ENCODE measurements around the gene MRPS9.

Gene MRPS9

DNA sequence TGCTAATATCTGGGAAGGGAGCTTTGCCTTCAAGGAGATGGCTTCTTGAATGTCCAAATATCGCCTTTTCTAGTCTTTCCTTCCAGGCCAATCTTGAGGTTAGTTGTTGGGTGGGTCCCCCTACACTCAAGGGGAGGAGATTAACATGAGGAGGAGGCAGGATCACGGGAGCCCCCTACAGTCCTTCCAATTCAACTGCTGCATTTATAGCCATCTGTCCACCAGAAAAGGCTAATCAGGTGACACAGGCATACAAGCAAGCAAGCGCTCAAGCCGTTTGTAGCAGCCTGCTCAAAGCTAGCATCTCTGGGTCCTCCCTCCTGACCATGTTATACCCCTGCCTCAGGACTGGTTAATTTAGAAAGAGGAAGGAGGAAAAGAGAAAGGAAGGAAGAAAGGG lies 87.6 kb downstream of the MRPS9 start:
- Mint-ChIP-seq H3K27ac (no peak overlapping the region), H3K9me3 (peaks cover 7% of the 10 kb centered on the region), H3K4me1 (no peaks in the 10 kb centered on the region), H3K4me3 (no peak overlapping the region), H3K27me3 (ENCODE audit: low read depth, poor library complexity) (no peaks in the 10 kb centered on the region), H3K36me3 (ENCODE audit: low read depth) (no peaks in the 10 kb centered on the region)
- no peak for DNase-seq
- TF ChIP-seq CTCF (IDR thresholded peaks at IDR 0.05) = peak; percentile 17

DNA sequence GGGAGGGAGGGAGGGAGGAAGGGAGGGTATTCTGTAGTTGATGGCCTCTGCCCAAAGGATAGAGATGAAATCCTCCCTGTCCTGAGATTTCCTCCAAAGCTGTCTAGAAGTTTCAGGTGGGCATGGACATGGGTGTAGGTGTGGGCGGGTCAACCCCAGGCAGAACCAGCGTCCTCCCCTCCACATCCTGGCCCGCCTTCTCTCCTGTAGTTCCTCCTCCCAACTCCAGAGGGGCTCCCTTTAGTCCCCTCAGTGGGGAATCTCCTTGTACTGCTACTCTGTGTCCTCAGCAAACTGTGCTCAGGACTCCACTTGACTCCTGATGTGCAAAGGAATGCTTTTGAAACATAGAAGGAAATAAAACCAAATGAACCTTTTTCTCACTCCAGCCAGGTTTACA lies 88.1 kb downstream of the MRPS9 start:
- DNase-seq = no peak
- TF ChIP-seq CTCF (IDR thresholded peaks at IDR 0.05) = no peak
- no peak overlapping the region for H3K27ac Mint-ChIP-seq
- no peaks in the 10 kb centered on the region for H3K4me1 Mint-ChIP-seq
- H3K9me3 Mint-ChIP-seq = peaks cover 7% of the 10 kb centered on the region
- H3K36me3 Mint-ChIP-seq (ENCODE audit: low read depth) = no peaks in the 10 kb centered on the region
- H3K4me3 Mint-ChIP-seq = no peak overlapping the region
- no peaks in the 10 kb centered on the region for H3K27me3 Mint-ChIP-seq (ENCODE audit: low read depth, poor library complexity)

DNA sequence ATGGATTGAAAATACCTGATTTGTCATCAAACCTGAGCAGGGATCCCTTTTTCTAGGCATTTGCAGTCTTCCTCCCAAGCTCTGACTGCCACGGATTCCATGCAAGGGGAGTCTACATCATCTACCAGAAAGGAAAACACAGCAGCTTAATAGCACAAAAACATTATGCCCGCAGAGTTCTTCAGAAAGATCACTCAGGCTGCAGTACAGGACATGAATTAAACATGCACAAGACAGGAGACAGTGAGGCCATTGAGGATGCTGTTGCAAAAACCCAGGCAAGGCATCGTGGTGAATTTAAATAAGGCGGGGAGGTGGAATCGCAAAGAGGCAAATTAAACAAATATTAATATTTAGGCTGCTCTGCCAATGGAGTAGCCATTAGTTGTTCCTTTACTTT lies 88.5 kb downstream of the MRPS9 start:
- no peak for TF ChIP-seq CTCF (IDR thresholded peaks at IDR 0.05)
- DNase-seq = no peak
- peaks cover 7% of the 10 kb centered on the region for H3K9me3 Mint-ChIP-seq
- no peaks in the 10 kb centered on the region for H3K36me3 Mint-ChIP-seq (ENCODE audit: low read depth)
- no peaks in the 10 kb centered on the region for H3K27me3 Mint-ChIP-seq (ENCODE audit: low read depth, poor library complexity)
- no peak overlapping the region for H3K27ac Mint-ChIP-seq
- no peaks in the 10 kb centered on the region for H3K4me1 Mint-ChIP-seq
- H3K4me3 Mint-ChIP-seq = no peak overlapping the region

- no peak overlapping the region for H3K4me3 Mint-ChIP-seq
- TF ChIP-seq CTCF (IDR thresholded peaks at IDR 0.05) = no peak
- H3K27ac Mint-ChIP-seq = no peak overlapping the region
- no peaks in the 10 kb centered on the region for H3K36me3 Mint-ChIP-seq (ENCODE audit: low read depth)
- H3K9me3 Mint-ChIP-seq = peaks cover 7% of the 10 kb centered on the region
- DNase-seq = no peak
- H3K4me1 Mint-ChIP-seq = no peaks in the 10 kb centered on the region
- H3K27me3 Mint-ChIP-seq (ENCODE audit: low read depth, poor library complexity) = no peaks in the 10 kb centered on the region
These were observed 89.5 kb downstream of the MRPS9 start for GRCh38 chr2:105127289-105127915.

- no peaks in the 10 kb centered on the region for H3K4me1 Mint-ChIP-seq
- no peaks in the 10 kb centered on the region for H3K36me3 Mint-ChIP-seq (ENCODE audit: low read depth)
- peaks cover 3% of the 10 kb centered on the region for H3K27me3 Mint-ChIP-seq (ENCODE audit: low read depth, poor library complexity)
- no peak for DNase-seq
- no peak for TF ChIP-seq CTCF (IDR thresholded peaks at IDR 0.05)
- peaks cover 7% of the 10 kb centered on the region for H3K9me3 Mint-ChIP-seq
- H3K27ac Mint-ChIP-seq = no peak overlapping the region
- H3K4me3 Mint-ChIP-seq = no peak overlapping the region
These were observed 91.9 kb downstream of the MRPS9 start for GRCh38 chr2:105129722-105130232.

DNA sequence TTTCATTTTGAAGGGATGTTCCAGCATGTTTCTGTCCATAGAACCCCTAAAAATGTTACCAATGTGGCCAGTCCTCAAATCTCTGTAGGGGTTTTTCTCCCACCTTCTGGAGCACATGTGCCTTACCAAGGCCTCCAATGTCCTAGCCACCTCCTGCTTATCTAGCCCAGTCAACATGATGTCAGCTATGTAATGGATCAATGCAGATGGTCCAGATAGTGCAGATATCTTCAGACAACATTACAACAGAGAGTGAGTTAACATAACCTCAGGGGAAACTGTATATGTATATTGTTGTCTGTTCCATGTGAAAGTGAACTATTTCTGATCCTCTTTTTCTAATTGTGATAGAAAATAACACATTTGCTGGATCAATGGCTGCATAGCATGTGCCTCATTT lies 92.7 kb downstream of the MRPS9 start:
- Mint-ChIP-seq H3K36me3 (ENCODE audit: low read depth) (no peaks in the 10 kb centered on the region), H3K27me3 (ENCODE audit: low read depth, poor library complexity) (peaks cover 3% of the 10 kb centered on the region), H3K4me1 (no peaks in the 10 kb centered on the region), H3K9me3 (peaks cover 7% of the 10 kb centered on the region), H3K27ac (no peak overlapping the region), H3K4me3 (no peak overlapping the region)
- TF ChIP-seq CTCF (IDR thresholded peaks at IDR 0.05) = no peak
- DNase-seq = no peak

Data from nephron progenitor cell (in vitro differentiated cells).